Endothelial cell of umbilical vein (primary cell): ENCODE results near the gene C8A. TPM values are rescaled to one million over a fixed set of nuclear protein-coding genes. Genes with fewer than 3 reads are reported as not detected.

ENCODE experiments used
- BruUV-seq: library from RNA; stranded (reverse); fragments of 400-500 nt; replicated peaks from 2 replicates; lab custom pipeline; 2021; lab: Mats Ljungman, UMichigan
- CTCF ChIA-PET: fragments of 300-600, 350-600 bp; sonication (Branson Sonifier 250); formaldehyde crosslinking; loops from one replicate; lab custom pipeline; 2021; ENCODE audit warnings: antibody characterized with exemption, inconsistent platforms; lab: Charles Lee
- POLR2A ChIA-PET: fragments of 300-600, 350-600 bp; sonication (Branson Sonifier 250); formaldehyde crosslinking; loops from one replicate; lab custom pipeline; 2021; ENCODE audit warnings: antibody characterized with exemption, inconsistent platforms; lab: Charles Lee
- DNase-seq: peaks from one replicate; pipeline ENCODE4 v3.0.0-alpha.2; 2011; ENCODE audit warnings: low read depth, low spot score
- FAIRE-seq: peaks from 2 replicates; lab custom pipeline; 2011; peaks lifted over from hg19 to GRCh38; lab: Jason Lieb, UNC
- H2AFZ ChIP-seq: 2 replicates; pipeline ENCODE4 v1.6.0; 2012; ENCODE audit warnings: low read depth, low read length, control low read depth, inconsistent platforms
- H3K27ac ChIP-seq: 2 replicates; pipeline ENCODE4 v1.5.1; 2011; ENCODE audit warnings: low read depth, mild to moderate bottlenecking, control low read depth, low read length, moderate library complexity; ENCODE audit not compliant: insufficient read depth
- H3K27me3 ChIP-seq, 2 experiments: 2 replicates each; pipeline versions ENCODE4 v1.6.0 to v1.6.1; 2011; ENCODE audit warnings: low read length in 2 of 2, mixed read lengths in 1 of 2; ENCODE audit not compliant: control insufficient read depth in 2 of 2, insufficient read depth in 2 of 2
- H3K36me3 ChIP-seq, 2 experiments: 2 replicates in 1 of 2; 3 replicates in 1 of 2; pipeline ENCODE4 v1.5.1; 2011; ENCODE audit warnings: low read length in 2 of 2, mild to moderate bottlenecking in 1 of 2, moderate library complexity in 1 of 2; ENCODE audit not compliant: control insufficient read depth in 2 of 2, insufficient read depth in 2 of 2; ENCODE audit errors: extremely low read depth in 1 of 2
- H3K4me1 ChIP-seq: 3 replicates; pipeline ENCODE4 v1.5.1; 2011; ENCODE audit warnings: mild to moderate bottlenecking, low read length; ENCODE audit not compliant: control insufficient read depth, insufficient read depth; ENCODE audit errors: extremely low read depth
- H3K4me2 ChIP-seq: 2 replicates; pipeline ENCODE4 v1.6.1; 2011; ENCODE audit warnings: low read length, control low read depth, mixed read lengths; ENCODE audit not compliant: insufficient read depth
- H3K4me3 ChIP-seq, 3 experiments: fragments of 200-600 bp in 1 of 3; sonication (generic), shearing (Covaris generic) in 1 of 3; replicated peaks in 1 of 3; 2 replicates each; pipeline ENCODE4 v1.5.1; 2011 to 2016; ENCODE audit warnings: control low read depth in 3 of 3, low read length in 3 of 3, mild to moderate bottlenecking in 2 of 3, inconsistent platforms in 1 of 3, low read depth in 1 of 3, moderate library complexity in 1 of 3; ENCODE audit not compliant: insufficient read depth in 1 of 3
- H3K79me2 ChIP-seq: 2 replicates; pipeline ENCODE4 v1.6.0; 2012; ENCODE audit warnings: low read length, inconsistent platforms; ENCODE audit not compliant: control insufficient read depth, insufficient read depth
- H3K9ac ChIP-seq: replicated peaks from 2 replicates; pipeline ENCODE3; 2011; ENCODE audit warnings: low read length, control low read depth; ENCODE audit not compliant: insufficient read depth; ENCODE audit errors: extremely low read depth
- H3K9me1 ChIP-seq: replicated peaks from 3 replicates; pipeline ENCODE4 v1.6.0; 2011; ENCODE audit warnings: mild to moderate bottlenecking, low read length; ENCODE audit not compliant: control insufficient read depth, insufficient read depth; ENCODE audit errors: extremely low read depth
- H3K9me3 ChIP-seq: replicated peaks from 2 replicates; pipeline ENCODE4 v1.5.1; 2012; ENCODE audit warnings: low read length, inconsistent platforms; ENCODE audit not compliant: control insufficient read depth, insufficient read depth
- H4K20me1 ChIP-seq: replicated peaks from 2 replicates; pipeline ENCODE3; 2011; ENCODE audit warnings: mild to moderate bottlenecking, low read length; ENCODE audit not compliant: control insufficient read depth, insufficient read depth; ENCODE audit errors: extremely low read depth
- CTCF ChIP-seq, 2 donors: IDR thresholded peaks; 1 replicate in 1 of 2; 2 replicates in 1 of 2; pipeline ENCODE4 v1.5.1; 2011; ENCODE audit warnings: low read length in 2 of 2, mild to moderate bottlenecking in 2 of 2, moderate library complexity in 2 of 2, control low read depth in 1 of 2, inconsistent platforms in 1 of 2, low read depth in 1 of 2; ENCODE audit not compliant: insufficient read depth in 1 of 2; ENCODE audit errors: extremely low read depth in 1 of 2
- EZH2 ChIP-seq: IDR thresholded peaks from 2 replicates; pipeline ENCODE4 v1.6.1; 2012; ENCODE audit warnings: borderline replicate concordance, low read depth, mild to moderate bottlenecking, moderate library complexity, low read length, inconsistent platforms; ENCODE audit not compliant: severe bottlenecking
- FOS ChIP-seq: IDR thresholded peaks from 2 replicates; pipeline ENCODE4 v1.6.1; 2011; ENCODE audit warnings: mild to moderate bottlenecking, low read length, moderate library complexity, borderline replicate concordance; ENCODE audit not compliant: insufficient read depth
- GATA2 ChIP-seq: IDR thresholded peaks from 2 replicates; pipeline ENCODE4 v1.7.0; 2011; ENCODE audit warnings: low read depth, mild to moderate bottlenecking, moderate library complexity, mixed read lengths, low read length; ENCODE audit not compliant: insufficient read length, insufficient read depth
- JUN ChIP-seq: IDR thresholded peaks from 2 replicates; pipeline ENCODE4 v1.6.1; 2011; ENCODE audit warnings: borderline replicate concordance, low read depth; ENCODE audit not compliant: insufficient read length, insufficient read depth
- MYC ChIP-seq: IDR thresholded peaks from one replicate; pipeline ENCODE4 v1.6.1; 2011; ENCODE audit warnings: mild to moderate bottlenecking, low read depth, low read length
- POLR2A ChIP-seq: IDR thresholded peaks from 2 replicates; pipeline ENCODE4 v1.6.1; 2012; ENCODE audit warnings: low read depth, mild to moderate bottlenecking, control low read depth, low read length
- POLR2AphosphoS5 ChIP-seq: IDR thresholded peaks from 2 replicates; pipeline ENCODE4 v1.6.1; 2012; ENCODE audit warnings: low read depth, mild to moderate bottlenecking, control low read depth, low read length, moderate library complexity; ENCODE audit not compliant: insufficient read depth
- dilution Hi-C: fragments of 300-500 bp; cut with MboI; formaldehyde crosslinking; loops from one replicate; pipeline ENCODE4 v1.15.0; 2019; ENCODE audit warnings: low sequenced_read_pairs; ENCODE audit not compliant: extremely low pct_ligation_motif_present
- intact Hi-C: fragments of 100-400 bp; cut with micrococcal nuclease; formaldehyde crosslinking; loops from one replicate; pipeline ENCODE4 v1.10.0; 2022
- polyA plus RNA-seq, 4 experiments: library from polyadenylated mRNA; depleted of rRNA in 3 of 4; stranded (reverse) in 3 of 4; unstranded in 1 of 4; fragments of >200 nt; gene quantifications; 2 replicates each; pipeline versions ENCODE4 v1.2.1 to v1.2.3, GENCODE V29; 2011 to 2012; ENCODE audit warnings: missing spikeins in 1 of 4
- total RNA-seq: library from RNA; stranded (reverse); gene quantifications from 2 replicates; pipeline ENCODE4 v1.2.3, GENCODE V29; 2021
- TF ChIP-seq, protein P1 (sequence below): IDR thresholded peaks from 2 replicates; pipeline ENCODE4 v1.6.1; 2011; ENCODE audit not compliant: insufficient read depth, insufficient read length

The C8A gene
- total and polyA plus RNA-seq, 2 donors (not counting 3 experiments of a cell fraction or from before 2014, with no cell fraction given), result not detected

- Histone ChIP-seq H3K9me3 (no peaks in the 10 kb centered on the region), H3K4me1 (no peaks in the 10 kb centered on the region), H3K4me3 (no peak overlapping the region), H3K27ac (no peak overlapping the region), H2AFZ (no peak overlapping the region), H4K20me1 (no peaks in the 10 kb centered on the region), H3K27me3 (no peaks in the 10 kb centered on the region), H3K4me2 (no peak overlapping the region), H3K9me1 (no peaks in the 10 kb centered on the region), H3K36me3 (no peaks in the 10 kb centered on the region), H3K79me2 (no peaks in the 10 kb centered on the region), H3K9ac (no peak overlapping the region)
- no peak for FAIRE-seq
- intact Hi-C loops, result no loop called here
- TF ChIP-seq EZH2 (no peak), GATA2 (no peak), POLR2A (no peak), POLR2AphosphoS5 (no peak), FOS (no peak), JUN (no peak), CTCF (IDR thresholded peaks at IDR 0.05; ENCODE audit: extremely low read depth in 1 of 2, insufficient read depth in 1 of 2, low read depth in 1 of 2, low read length in 2 of 2) (no peak), MYC (no peak)
- TF ChIP-seq, protein P1, sequence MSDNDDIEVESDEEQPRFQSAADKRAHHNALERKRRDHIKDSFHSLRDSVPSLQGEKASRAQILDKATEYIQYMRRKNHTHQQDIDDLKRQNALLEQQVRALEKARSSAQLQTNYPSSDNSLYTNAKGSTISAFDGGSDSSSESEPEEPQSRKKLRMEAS, result no peak
- CTCF ChIA-PET, result interaction anchor here (1.3 kb wide), 1 partner anchor 11 kb away, joined by 3 read pairs; no protein-coding TSS in a partner anchor
- no TSS peak for BruUV-seq
- DNase-seq, result no peak
- dilution Hi-C loops, result no loop called here
- POLR2A ChIA-PET, result no interaction called here
These were observed 10.0 kb upstream of the C8A start for GRCh38 chr1:56844545-56845136.
